H1 (cell line): Measurements from ENCODE around the gene RAB11FIP5. TPM values are rescaled to one million over a fixed set of nuclear protein-coding genes. Genes with fewer than 3 reads are reported as not detected.

Source experiments
- CEBPB ChIP-seq: IDR thresholded peaks from 2 replicates; pipeline ENCODE4 v1.6.1; 2012; ENCODE audit warnings: low read depth, low read length
- polyA plus RNA-seq, 7 experiments: library from polyadenylated mRNA; depleted of rRNA in 3 of 7; stranded (reverse) in 5 of 7; unstranded in 2 of 7; fragments of >200 nt in 5 of 7; fragments of 200-250 nt in 2 of 7; gene quantifications; 1 replicate in 5 of 7; 2 replicates in 1 of 7; 4 replicates in 1 of 7; pipeline versions ENCODE4 v1.2.1 to v1.2.3, GENCODE V29; 2011 to 2013; ENCODE audit warnings: missing spikeins in 2 of 7, mixed read lengths in 2 of 7
- total RNA-seq: library from RNA; stranded (reverse); fragmentation: NEBNext Ultra II Directional; extraction: Animal tissue kit (Norgen Biotek cat#: 25700); gene quantifications from 2 replicates; pipeline ENCODE4 v1.2.1, GENCODE V29; 2021

Gene RAB11FIP5
- total and polyA plus RNA-seq, 2 of the 8 experiments (the other 6 are each of a cell fraction or from before 2014, with no cell fraction given): 6.3 to 17.0 TPM

DNA sequence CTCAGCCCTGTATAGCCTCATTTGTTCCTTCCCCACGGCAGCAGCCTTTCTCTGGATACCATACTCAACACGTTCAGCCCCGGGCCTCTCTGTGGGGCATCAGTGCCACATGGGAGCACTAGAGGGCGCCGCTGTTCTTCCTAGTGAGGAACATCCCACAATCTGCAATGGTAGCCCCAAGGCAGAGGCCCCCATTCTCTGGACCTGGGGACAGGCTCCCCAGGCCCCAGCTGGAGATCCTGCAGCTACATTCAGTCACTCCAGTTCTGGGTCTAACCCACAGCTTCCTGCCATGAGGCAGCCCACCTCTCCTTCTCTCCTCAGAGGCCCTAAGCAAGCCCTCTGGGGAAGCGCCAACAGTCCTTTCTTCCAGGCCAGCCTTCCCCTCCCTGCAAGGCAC is 27.1 kb downstream of the RAB11FIP5 start (continued):
- TF ChIP-seq CEBPB: no peak
